Measurements from ENCODE around the gene CHIC2. TPM values are rescaled to one million over a fixed set of nuclear protein-coding genes. Genes with fewer than 3 reads are reported as not detected.

The CHIC2 gene
- polyA plus RNA-seq, 3 donors: 23.1 to 83.3 (median 73.4) TPM

DNA sequence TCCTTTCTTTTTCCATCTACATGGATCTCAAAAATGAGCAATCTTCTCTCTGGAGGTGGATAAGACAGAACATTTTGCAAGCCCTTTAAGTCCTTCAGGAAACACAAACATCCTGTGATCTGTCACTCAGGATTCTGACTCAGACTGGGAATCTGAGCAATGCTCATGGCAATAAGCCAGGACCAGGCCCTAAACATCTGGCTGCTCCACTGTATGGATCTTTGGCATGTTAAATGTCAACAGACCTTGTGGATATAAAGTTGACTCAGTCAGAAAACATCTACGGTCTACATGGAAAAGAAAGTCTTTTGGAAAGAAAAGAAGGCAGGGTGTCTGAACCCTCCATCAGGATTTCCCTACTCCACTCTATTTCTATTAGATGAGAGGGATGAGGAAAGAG is 17.8 kb upstream of the CHIC2 start:
- H3K4me2 ChIP-seq (replicated peaks; ENCODE audit: extremely low read depth, low read length, poor library complexity, severe bottlenecking): no peak overlapping the region
- H3K36me3 ChIP-seq (replicated peaks in 1 of 2; ENCODE audit: control insufficient read depth in 1 of 2, insufficient read depth in 2 of 2, low read length in 2 of 2): no peaks in the 10 kb centered on the region
- Mint-ChIP-seq H3K9me3 (no peaks in the 10 kb centered on the region), H3K27ac (no peak overlapping the region), H3K4me1 (no peaks in the 10 kb centered on the region), H3K27me3 (ENCODE audit: low read depth in 3 of 3) (peaks cover 4 to 9% (median 7%) of the 10 kb centered on the region in 3 donors), H3K4me3 (no peak overlapping the region), H3K36me3 (no peaks in the 10 kb centered on the region)
- TF ChIP-seq, protein P1, sequence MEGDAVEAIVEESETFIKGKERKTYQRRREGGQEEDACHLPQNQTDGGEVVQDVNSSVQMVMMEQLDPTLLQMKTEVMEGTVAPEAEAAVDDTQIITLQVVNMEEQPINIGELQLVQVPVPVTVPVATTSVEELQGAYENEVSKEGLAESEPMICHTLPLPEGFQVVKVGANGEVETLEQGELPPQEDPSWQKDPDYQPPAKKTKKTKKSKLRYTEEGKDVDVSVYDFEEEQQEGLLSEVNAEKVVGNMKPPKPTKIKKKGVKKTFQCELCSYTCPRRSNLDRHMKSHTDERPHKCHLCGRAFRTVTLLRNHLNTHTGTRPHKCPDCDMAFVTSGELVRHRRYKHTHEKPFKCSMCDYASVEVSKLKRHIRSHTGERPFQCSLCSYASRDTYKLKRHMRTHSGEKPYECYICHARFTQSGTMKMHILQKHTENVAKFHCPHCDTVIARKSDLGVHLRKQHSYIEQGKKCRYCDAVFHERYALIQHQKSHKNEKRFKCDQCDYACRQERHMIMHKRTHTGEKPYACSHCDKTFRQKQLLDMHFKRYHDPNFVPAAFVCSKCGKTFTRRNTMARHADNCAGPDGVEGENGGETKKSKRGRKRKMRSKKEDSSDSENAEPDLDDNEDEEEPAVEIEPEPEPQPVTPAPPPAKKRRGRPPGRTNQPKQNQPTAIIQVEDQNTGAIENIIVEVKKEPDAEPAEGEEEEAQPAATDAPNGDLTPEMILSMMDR (IDR thresholded peaks at IDR 0.05): no peak
- H3K4me3 ChIP-seq (replicated peaks in 1 of 3; ENCODE audit: low read depth in 2 of 3, low read length in 3 of 3): no peak overlapping the region
- WGBS (ENCODE audit: insufficient coverage): no CpG with 5 or more reads among the region's 1 CpG
- H3K79me2 ChIP-seq (ENCODE audit: insufficient read depth, low read length): no peaks in the 10 kb centered on the region
- no peaks in the 10 kb centered on the region for H3K9me3 ChIP-seq (replicated peaks in 1 of 2; ENCODE audit: control insufficient read depth in 1 of 2, insufficient read depth in 1 of 2, low read length in 2 of 2)
- H3K9ac ChIP-seq (ENCODE audit: insufficient read depth, low read length, poor library complexity, severe bottlenecking): no peak overlapping the region
- H3K27me3 ChIP-seq (ENCODE audit: control insufficient read depth in 2 of 2, insufficient read depth in 2 of 2, low read length in 2 of 2): peaks cover 4 to 11% of the 10 kb centered on the region in 2 donors
- H2AFZ ChIP-seq (ENCODE audit: insufficient read depth, low read depth, low read length, poor library complexity, severe bottlenecking): no peak overlapping the region
- no peak for DNase-seq
- no peak overlapping the region for H3K27ac ChIP-seq (ENCODE audit: low read depth in 1 of 2, low read length in 2 of 2)
- intact Hi-C loops (cut with micrococcal nuclease): no loop called here
- H4K20me1 ChIP-seq (ENCODE audit: insufficient read depth, low read length): no peaks in the 10 kb centered on the region
- no peaks in the 10 kb centered on the region for H3K4me1 ChIP-seq (ENCODE audit: control insufficient read depth in 1 of 2, insufficient read depth in 2 of 2, low read length in 2 of 2)

DNA sequence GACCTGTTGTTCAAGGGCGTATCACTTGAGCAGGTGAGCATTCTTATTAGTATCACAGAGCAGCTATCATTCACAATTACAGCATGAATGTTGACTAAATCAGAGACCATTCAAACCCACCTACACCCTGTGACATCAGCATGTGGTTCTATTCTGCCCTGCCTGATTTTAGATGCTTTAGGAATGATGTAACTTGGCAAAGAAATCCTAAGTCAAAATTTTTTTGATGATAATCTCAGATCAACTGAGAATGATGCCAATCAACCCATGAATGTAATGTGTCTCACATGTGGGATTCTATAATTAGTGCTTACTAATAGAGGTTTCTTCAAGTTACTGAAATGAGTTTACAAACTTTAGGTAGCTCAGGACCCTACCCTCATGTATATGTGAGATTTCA is 13.4 kb upstream of the CHIC2 start:
- Histone ChIP-seq H3K9ac (ENCODE audit: insufficient read depth, low read length, poor library complexity, severe bottlenecking) (no peak overlapping the region), H3K4me2 (replicated peaks; ENCODE audit: extremely low read depth, low read length, poor library complexity, severe bottlenecking) (no peak overlapping the region), H3K27me3 (ENCODE audit: control insufficient read depth in 2 of 2, insufficient read depth in 2 of 2, low read length in 2 of 2) (no peaks in the 10 kb centered on the region), H2AFZ (ENCODE audit: insufficient read depth, low read depth, low read length, poor library complexity, severe bottlenecking) (no peak overlapping the region), H3K4me3 (replicated peaks in 1 of 3; ENCODE audit: low read depth in 2 of 3, low read length in 3 of 3) (no peak overlapping the region), H3K79me2 (ENCODE audit: insufficient read depth, low read length) (no peaks in the 10 kb centered on the region), H3K36me3 (replicated peaks in 1 of 2; ENCODE audit: control insufficient read depth in 1 of 2, insufficient read depth in 2 of 2, low read length in 2 of 2) (no peaks in the 10 kb centered on the region), H3K9me3 (replicated peaks in 1 of 2; ENCODE audit: control insufficient read depth in 1 of 2, insufficient read depth in 1 of 2, low read length in 2 of 2) (no peaks in the 10 kb centered on the region), H3K4me1 (ENCODE audit: control insufficient read depth in 1 of 2, insufficient read depth in 2 of 2, low read length in 2 of 2) (no peaks in the 10 kb centered on the region), H3K27ac (ENCODE audit: low read depth in 1 of 2, low read length in 2 of 2) (no peak overlapping the region), H4K20me1 (ENCODE audit: insufficient read depth, low read length) (no peaks in the 10 kb centered on the region)
- Mint-ChIP-seq H3K4me3 (no peak overlapping the region), H3K27ac (no peak overlapping the region), H3K9me3 (no peaks in the 10 kb centered on the region), H3K27me3 (ENCODE audit: low read depth in 3 of 3) (peaks cover 0 to 7% (median 0%) of the 10 kb centered on the region in 3 donors), H3K4me1 (peaks cover 2% of the 10 kb centered on the region), H3K36me3 (no peaks in the 10 kb centered on the region)
- TF ChIP-seq, protein P1 (IDR thresholded peaks at IDR 0.05): no peak
- intact Hi-C loops (cut with micrococcal nuclease): no loop called here
- DNase-seq: no peak
- 100% methylated on average over 1 of the region's 1 CpG for WGBS (ENCODE audit: insufficient coverage)

Data from CD14-positive monocyte (primary cell).